ENCODE measurements around the gene ANO1. TPM values are rescaled to one million over a fixed set of nuclear protein-coding genes. Genes with fewer than 3 reads are reported as not detected.

Gene ANO1
- polyA plus RNA-seq (2011; rRNA removed) = 0.44 and 0.54 TPM in 2 replicates
- polyA plus RNA-seq (2012; cell fraction: cytosol; rRNA removed) = 0.28 and 0.41 TPM in 2 replicates
- polyA plus RNA-seq (2012; cell fraction: nucleus; rRNA removed) = 0.58 and 0.80 TPM in 2 replicates
- polyA plus RNA-seq (2017; fragmentation: RNase III; extraction: RNeasy Plus Mini Kit Qiagen cat#74134 plus additional on column Dnase treatment) = 0.27 to 0.49 TPM (median 0.45 TPM) in 3 replicates
- polyA minus RNA-seq (2011; rRNA and poly(A)+ RNA removed) = 0.08 and 0.68 TPM in 2 replicates

DNA sequence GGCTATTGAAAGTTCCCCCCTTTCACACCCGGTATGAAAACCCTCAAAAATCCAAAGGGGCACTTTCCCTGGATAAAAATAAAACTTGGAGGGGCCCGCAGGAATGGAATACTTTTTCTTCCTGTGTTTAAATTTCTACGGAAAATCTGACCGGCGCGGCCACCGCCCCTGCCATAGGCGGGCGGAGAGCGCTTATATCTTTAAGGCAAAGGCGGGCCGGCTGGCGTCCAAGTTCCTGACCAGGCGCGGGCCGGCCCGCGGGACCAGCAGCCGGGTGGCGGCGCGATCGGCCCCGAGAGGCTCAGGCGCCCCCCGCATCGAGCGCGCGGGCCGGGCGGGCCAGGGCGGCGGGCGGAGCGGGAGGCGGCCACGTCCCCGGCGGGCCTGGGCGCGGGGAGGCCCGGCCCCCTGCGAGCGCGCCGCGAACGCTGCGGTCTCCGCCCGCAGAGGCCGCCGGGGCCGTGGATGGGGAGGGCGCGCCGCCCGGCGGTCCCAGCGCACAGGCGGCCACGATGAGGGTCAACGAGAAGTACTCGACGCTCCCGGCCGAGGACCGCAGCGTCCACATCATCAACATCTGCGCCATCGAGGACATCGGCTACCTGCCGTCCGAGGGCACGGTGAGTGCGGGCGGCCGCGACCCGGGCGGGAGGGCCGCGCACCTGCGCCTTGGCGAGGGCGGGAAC lies at the start of gene ANO1:
ANO1 (plus strand) TSS at position 223 of the 686 bp plus-strand sequence; CDS start at position 513, 290 bp downstream.
- DNase-seq (ENCODE audit: low read depth in 1 of 2, low spot score in 1 of 2) = no peak

DNA sequence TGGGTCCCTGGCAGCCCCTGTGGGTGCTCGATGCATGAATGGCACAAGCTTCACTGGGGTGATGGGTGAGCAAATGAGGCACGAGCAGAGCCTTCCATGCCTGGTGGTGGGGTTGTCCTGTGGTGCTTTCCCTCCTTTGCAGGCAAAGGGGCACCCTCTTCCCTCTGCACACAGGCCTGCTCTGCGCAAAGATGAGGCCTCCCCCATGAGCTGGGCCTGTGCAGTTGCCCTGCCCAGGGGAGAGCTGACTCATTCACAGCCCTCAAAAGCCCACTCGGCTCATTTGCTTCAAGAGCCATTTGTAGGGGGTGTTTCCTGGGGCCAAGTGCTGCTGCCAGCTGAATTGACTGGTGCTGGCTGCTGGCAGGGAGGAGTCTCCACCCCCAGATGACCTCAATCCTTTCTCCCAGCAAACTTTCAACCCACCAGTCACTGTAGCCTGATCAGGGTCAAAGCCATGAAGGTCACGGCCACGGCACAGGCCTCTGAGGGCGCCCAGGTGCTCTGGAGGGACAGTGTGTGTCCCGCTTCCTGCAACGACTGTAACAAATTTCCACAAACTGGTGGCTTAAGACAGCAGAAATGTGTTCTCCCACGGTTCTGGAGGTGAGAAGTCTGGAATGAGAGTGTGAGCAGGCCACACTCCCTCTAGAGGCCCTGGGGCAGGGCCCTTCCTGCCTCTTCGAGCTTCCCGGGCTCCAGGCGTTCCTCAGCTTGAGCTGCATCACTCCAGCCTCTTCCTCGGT lies 48.8 kb upstream of the ANO1 start:
- ATAC-seq = peak in 1 of 2 experiments; percentile 51; a peak in 3 of 6 replicates
- Histone ChIP-seq H3K4me2 (no peak overlapping the region), H3K4me3 (no peak overlapping the region), H3K9me3 (peaks cover 6% of the 10 kb centered on the region; the same call in 1 of the 3 replicates), H3K27ac (no peak overlapping the region), H3K4me1 (no peaks in the 10 kb centered on the region)
- FAIRE-seq = no peak
- CTCF ChIA-PET = interaction anchor here (0.7 kb wide), 1 partner anchor 163 kb away, joined by 3 read pairs; no protein-coding TSS in a partner anchor
- 69% methylated on average over 12 of the region's 14 CpGs for WGBS (ENCODE audit: missing lambda C conversion rate)
- POLR2A ChIA-PET = no interaction called here
- TF ChIP-seq EHMT2 (IDR thresholded peaks at IDR 0.05; ENCODE audit: low read depth) (no peak), CHD2 (IDR thresholded peaks at IDR 0.05; ENCODE audit: low read length, partially characterized antibody) (no peak), BHLHE40 (IDR thresholded peaks at IDR 0.05; ENCODE audit: low read depth, low read length) (no peak), HOXB5 (CRISPR knock-in tag; IDR thresholded peaks at IDR 0.05) (no peak), ZC3H11A (IDR thresholded peaks at IDR 0.05) (no peak), CEBPB (IDR thresholded peaks at IDR 0.05) (no peak), FOXS1 (CRISPR knock-in tag; IDR thresholded peaks at IDR 0.05) (no peak), ZSCAN20 (CRISPR knock-in tag; IDR thresholded peaks at IDR 0.05) (no peak), ZFP36 (IDR thresholded peaks at IDR 0.05; ENCODE audit: borderline replicate concordance, partially characterized antibody) (no peak), RCOR1 (IDR thresholded peaks at IDR 0.05; ENCODE audit: low read depth, low read length) (no peak), KDM1A (IDR thresholded peaks at IDR 0.05; ENCODE audit: low read depth) (no peak), SREBF2 (IDR thresholded peaks at IDR 0.05) (no peak), MYC (IDR thresholded peaks at IDR 0.05; ENCODE audit: borderline replicate concordance, low read length) (no peak), RFX5 (IDR thresholded peaks at IDR 0.05) (no peak), NR3C1 (IDR thresholded peaks at IDR 0.05) (no peak), NFE2L2 (conservative IDR thresholded peaks at IDR 0.05; ENCODE audit: low read length) (no peak), ZNF302 (CRISPR knock-in tag; IDR thresholded peaks at IDR 0.05) (no peak)
- TF ChIP-seq, protein P1, sequence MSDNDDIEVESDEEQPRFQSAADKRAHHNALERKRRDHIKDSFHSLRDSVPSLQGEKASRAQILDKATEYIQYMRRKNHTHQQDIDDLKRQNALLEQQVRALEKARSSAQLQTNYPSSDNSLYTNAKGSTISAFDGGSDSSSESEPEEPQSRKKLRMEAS (IDR thresholded peaks at IDR 0.05) = no peak
- TF ChIP-seq, protein P2, sequence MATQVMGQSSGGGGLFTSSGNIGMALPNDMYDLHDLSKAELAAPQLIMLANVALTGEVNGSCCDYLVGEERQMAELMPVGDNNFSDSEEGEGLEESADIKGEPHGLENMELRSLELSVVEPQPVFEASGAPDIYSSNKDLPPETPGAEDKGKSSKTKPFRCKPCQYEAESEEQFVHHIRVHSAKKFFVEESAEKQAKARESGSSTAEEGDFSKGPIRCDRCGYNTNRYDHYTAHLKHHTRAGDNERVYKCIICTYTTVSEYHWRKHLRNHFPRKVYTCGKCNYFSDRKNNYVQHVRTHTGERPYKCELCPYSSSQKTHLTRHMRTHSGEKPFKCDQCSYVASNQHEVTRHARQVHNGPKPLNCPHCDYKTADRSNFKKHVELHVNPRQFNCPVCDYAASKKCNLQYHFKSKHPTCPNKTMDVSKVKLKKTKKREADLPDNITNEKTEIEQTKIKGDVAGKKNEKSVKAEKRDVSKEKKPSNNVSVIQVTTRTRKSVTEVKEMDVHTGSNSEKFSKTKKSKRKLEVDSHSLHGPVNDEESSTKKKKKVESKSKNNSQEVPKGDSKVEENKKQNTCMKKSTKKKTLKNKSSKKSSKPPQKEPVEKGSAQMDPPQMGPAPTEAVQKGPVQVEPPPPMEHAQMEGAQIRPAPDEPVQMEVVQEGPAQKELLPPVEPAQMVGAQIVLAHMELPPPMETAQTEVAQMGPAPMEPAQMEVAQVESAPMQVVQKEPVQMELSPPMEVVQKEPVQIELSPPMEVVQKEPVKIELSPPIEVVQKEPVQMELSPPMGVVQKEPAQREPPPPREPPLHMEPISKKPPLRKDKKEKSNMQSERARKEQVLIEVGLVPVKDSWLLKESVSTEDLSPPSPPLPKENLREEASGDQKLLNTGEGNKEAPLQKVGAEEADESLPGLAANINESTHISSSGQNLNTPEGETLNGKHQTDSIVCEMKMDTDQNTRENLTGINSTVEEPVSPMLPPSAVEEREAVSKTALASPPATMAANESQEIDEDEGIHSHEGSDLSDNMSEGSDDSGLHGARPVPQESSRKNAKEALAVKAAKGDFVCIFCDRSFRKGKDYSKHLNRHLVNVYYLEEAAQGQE (IDR thresholded peaks at IDR 0.05) = no peak
- no peak for DNase-seq (ENCODE audit: low read depth in 1 of 2, low spot score in 1 of 2)

More for the DNA sequence above, at the start of gene ANO1:
- H3K4me3 ChIP-seq = peak within 1 kb of the TSS; percentile 38
- ATAC-seq (peak in 1 of 2 experiments; percentile 27; a peak in 2 of 6 replicates), FAIRE-seq (no peak)
- 14% methylated on average over 22 of the region's 87 CpGs for WGBS (ENCODE audit: missing lambda C conversion rate)
- peak within 1 kb of the TSS; percentile 69 for H3K4me2 ChIP-seq
- H3K9me3 ChIP-seq = no peaks in the 10 kb centered on the region
- H3K4me1 ChIP-seq = no peaks in the 10 kb centered on the region; the same call in 2 of the 3 replicates
- ChIA-PET POLR2A (no interaction called here), CTCF (interaction anchor here (0.9 kb wide), 1 partner anchor 136 kb away, joined by 3 read pairs; no protein-coding TSS in a partner anchor)
- TF ChIP-seq SMC3 (IDR thresholded peaks at IDR 0.05) = peak; percentile 38; the same call in 1 of the 3 replicates
- peak; percentile 21 to 33; a peak in 2 of 5 replicates for TF ChIP-seq RAD21 (conservative IDR thresholded peaks at IDR 0.05 in 1 of 2, IDR thresholded peaks at IDR 0.05 in 1 of 2)
- TF ChIP-seq, protein P1 (IDR thresholded peaks at IDR 0.05) = peak; percentile 35; the same call in 1 of the 2 replicates
- TF ChIP-seq, protein P3, sequence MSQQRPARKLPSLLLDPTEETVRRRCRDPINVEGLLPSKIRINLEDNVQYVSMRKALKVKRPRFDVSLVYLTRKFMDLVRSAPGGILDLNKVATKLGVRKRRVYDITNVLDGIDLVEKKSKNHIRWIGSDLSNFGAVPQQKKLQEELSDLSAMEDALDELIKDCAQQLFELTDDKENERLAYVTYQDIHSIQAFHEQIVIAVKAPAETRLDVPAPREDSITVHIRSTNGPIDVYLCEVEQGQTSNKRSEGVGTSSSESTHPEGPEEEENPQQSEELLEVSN (IDR thresholded peaks at IDR 0.05; ENCODE audit: borderline replicate concordance, low read depth) = no peak
- no peak for TF ChIP-seq ZC3H11A (IDR thresholded peaks at IDR 0.05)
- no peak for TF ChIP-seq RNF2 (IDR thresholded peaks at IDR 0.05; ENCODE audit: borderline replicate concordance, low read depth)
- no peak for TF ChIP-seq HOXB13 (CRISPR knock-in tag; IDR thresholded peaks at IDR 0.05; ENCODE audit: low read depth)
- no peak for TF ChIP-seq EHF (CRISPR knock-in tag; IDR thresholded peaks at IDR 0.05)
- TF ChIP-seq, protein P4, sequence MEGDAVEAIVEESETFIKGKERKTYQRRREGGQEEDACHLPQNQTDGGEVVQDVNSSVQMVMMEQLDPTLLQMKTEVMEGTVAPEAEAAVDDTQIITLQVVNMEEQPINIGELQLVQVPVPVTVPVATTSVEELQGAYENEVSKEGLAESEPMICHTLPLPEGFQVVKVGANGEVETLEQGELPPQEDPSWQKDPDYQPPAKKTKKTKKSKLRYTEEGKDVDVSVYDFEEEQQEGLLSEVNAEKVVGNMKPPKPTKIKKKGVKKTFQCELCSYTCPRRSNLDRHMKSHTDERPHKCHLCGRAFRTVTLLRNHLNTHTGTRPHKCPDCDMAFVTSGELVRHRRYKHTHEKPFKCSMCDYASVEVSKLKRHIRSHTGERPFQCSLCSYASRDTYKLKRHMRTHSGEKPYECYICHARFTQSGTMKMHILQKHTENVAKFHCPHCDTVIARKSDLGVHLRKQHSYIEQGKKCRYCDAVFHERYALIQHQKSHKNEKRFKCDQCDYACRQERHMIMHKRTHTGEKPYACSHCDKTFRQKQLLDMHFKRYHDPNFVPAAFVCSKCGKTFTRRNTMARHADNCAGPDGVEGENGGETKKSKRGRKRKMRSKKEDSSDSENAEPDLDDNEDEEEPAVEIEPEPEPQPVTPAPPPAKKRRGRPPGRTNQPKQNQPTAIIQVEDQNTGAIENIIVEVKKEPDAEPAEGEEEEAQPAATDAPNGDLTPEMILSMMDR (IDR thresholded peaks at IDR 0.05) = peak; percentile 17; the same call in 1 of the 3 replicates
- H3K27ac ChIP-seq = peak within 1 kb of the TSS; percentile 13 to 71; a peak in 5 of 6 replicates

All from A549 (cell line).